Activated CD4-positive, alpha-beta T cell treated with anti-CD3 and anti-CD28 coated beads, Interleukin-2, Interleukin-4, amounts not matched to agents 100 ng/mL and 50 ng/mL, durations not matched to agents 16 hours and 8 hours (primary cell): ENCODE measurements around the gene FADS6.
A peak's percentile ranks its signal among the peaks of the same experiment; 100 is the strongest.

Source experiments
- DNase-seq: peaks from one replicate; pipeline ENCODE4 v3.0.0-alpha.2; 2020; ENCODE audit warnings: low spot score

FADS6 gene

DNA sequence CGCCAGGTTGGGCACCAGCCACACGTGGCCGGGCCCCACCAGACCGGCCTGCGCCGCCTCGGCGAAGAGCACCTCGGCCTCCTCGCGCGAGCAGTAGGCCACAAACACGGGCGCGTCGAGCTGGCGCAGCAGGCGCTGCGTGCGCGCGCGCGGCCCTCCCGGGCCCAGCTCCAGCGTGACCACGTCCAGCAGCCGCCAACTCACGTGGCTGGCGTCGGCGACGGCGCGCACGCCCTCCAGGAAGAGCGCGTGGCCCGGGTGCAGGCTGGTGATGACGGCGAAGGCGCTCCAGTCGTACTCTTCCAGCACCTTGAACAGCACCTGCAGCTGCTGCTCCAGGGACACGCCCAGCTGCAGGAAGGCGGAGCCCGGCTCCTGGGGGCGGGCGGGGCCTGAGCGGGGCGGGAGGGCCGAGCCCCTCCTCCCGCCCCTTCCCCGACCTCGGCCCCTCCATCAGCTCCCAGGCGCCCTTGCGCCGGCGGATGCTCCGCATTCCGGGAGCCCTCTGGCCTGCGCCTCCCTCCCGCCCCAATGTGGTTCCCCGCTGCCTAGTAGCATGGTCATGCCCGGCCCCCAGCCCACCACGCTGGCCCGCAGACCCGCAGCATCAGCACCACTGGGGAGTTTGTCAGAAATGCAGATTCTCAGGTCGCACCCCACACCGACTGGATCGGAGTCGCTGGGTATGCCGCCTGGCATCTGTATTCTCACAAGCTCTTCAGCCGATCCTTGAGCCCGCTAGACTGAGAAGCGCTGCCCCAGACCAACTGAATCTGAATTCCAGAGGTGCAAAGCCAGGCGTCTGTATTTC, 41.0 kb downstream of the FADS6 start:
- peak; percentile 62 for DNase-seq

DNA sequence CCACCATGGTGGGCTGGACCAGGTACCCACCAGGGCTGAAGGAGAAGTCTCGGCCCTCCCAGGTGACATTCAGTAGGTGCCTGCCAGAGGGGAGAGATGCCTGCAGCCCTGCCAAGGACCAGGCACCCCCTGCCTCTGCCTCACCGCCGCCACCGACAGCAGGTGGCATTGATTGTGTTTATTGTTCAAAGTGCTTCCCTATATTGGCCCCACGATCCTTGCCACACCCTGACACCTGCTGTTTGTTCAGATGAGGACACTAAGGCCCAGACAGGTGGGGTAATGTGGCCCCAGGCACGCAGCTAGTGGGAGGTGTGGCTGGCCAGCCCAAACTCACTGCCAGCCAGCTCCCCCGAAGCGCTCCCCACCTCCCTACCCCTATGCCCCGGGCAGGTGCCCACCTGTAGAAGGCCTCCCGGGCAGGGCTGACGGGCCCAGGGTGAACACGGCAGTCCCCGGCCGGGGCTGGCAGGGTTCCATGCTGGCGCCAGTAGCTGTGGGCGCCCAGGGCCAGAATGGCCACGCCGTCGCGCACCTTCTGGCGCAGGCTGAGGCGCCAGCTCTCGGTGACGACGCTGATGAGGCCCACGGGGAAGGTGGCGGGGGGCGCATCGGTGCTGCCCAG, 41.7 kb downstream of the FADS6 start:
- DNase-seq = no peak

DNA sequence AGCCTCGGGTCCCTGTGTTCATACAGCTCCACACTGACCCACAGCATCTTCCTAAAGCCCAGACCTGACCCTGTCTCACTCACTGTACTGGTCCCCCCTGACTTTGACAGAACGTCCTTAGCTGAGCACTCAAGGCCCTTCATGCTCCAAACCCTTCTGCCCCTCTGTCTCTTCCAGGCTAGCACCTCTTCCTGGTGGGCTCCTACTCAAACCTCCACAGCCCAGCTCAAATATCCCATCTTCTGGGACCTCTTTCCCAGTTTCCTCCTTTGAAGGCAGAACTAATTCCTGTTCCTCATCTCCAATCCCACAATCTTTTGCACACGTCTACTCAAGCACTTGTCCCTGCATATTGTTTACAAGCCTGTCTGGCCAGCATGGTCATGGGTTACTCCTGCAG, 42.5 kb downstream of the FADS6 start:
- DNase-seq = no peak

DNA sequence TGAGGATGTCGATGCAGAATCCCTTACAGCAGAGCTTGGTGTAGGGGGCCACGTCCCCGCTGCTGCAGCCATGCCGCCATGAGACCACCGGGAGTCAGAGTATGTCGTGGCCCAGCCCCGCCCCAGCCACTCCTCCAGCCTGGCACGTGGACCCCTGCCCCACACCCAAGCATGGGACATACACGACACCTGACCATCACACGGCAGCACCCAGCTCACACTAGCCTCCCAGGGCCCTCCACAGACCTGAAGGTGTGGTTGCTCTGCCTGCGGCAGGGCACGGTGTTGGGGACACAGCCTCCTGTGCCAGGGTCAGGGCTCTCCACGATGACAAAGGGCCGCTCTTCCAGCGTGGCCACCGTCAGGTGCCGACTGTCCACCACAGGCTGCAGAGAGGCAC, 43.1 kb downstream of the FADS6 start:
- no peak for DNase-seq

DNA sequence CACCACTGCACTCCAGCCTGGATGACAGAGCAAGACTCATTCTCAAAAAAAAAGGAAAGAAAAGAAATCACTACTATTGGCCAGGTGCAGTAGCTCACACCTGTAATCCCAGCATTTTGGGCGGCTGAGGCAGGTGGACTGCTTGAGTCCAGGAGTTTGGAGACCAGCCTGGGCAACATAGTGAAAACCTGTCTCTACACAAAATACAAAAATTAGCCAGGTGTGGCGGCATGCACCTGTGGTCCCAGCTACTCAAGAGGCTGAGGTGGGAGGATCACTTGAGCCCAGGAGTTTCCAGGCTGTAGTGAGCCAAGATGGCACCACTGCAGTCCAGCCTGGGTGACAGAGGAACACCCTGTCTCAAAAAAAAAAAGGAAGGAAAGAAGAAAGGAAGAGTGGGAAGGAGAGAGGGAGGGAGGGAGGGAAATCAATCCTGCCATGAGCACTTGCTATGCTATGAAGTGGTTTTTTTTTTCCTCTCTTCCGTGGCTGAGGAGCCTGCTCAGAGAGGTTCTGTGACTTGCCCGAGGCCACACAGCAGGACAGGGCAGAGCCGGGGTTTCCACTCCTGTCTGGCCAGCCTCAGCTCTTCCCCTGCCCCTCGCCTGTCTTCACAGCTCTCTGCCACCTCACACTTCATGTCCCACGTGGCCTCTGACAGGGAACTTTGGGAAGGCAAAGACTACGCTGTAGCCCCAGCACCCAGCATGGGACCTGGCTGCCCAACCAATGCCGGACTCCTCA, 44.6 kb downstream of the FADS6 start:
- no peak for DNase-seq

DNA sequence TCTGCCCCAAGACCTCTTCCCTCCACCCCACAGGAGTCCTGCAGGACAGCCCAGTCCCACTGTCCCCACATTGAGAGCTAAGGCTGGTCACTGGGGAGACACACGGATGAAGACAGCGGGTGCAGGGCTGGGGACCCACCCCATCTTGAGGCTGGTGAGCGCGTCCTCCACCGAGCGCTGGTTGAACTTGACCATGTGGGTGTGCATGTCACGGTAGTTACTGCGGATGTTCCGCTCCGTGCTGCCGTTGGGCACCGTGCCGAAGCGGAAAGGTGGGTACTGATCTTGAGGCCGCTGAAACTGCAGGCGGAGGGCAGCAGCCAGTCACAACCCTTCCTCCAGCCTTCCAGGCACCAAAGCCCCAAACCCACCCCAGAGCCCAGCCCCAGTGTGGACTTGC, 46.8 kb downstream of the FADS6 start:
- no peak for DNase-seq

DNA sequence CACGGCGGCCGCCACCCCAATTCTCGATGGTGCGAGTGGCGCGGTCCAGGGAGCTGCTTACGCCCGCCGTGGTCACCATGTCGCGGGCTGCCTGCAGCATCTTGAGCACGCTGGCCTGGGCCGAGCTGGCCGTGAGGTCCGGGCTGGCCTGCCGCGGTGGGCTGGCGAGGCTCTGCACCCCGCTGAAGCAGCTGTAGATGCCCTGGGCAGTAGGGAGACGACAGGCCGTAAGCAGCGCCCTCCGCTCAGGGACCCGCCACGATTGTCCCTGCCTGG, 50.1 kb downstream of the FADS6 start:
- DNase-seq = no peak

DNA sequence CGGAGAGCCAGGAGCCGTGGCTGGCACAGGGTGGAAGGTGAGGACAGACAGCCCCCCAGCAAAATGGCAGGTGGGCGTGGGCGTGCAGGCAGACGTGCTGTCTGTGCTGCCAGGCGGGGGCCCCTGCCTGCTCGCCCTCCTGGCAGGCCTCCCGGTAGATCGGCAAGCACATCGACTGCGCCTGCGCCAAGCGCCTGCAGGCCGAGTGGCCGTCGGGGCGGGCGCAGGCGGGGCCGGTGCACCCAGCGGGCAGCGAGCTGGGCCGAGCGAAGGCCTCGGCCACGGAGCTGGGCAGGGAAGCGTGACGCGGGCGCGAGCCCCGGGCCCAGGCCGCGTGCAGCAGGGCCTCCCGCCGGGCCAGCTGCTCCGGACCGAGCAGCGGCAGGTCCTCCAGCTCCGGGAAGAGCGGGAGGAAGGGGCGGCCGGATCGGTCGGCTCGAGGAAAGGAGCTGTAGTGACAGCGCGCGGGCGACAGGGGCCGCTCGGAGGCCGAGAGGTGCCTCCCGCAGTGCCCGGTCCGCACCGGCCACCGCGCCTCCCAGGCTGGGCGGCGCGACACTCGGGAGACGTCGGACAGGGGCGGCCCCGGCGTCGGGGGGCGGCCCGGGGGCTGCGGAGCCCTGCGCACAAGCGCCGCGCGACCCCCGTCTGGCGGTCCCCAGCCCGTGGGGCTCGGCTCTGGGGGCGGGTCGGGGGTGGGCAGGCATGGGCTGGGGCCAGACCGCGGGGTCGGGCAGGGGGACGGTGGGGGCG, 50.7 kb downstream of the FADS6 start:
- no peak for DNase-seq

DNA sequence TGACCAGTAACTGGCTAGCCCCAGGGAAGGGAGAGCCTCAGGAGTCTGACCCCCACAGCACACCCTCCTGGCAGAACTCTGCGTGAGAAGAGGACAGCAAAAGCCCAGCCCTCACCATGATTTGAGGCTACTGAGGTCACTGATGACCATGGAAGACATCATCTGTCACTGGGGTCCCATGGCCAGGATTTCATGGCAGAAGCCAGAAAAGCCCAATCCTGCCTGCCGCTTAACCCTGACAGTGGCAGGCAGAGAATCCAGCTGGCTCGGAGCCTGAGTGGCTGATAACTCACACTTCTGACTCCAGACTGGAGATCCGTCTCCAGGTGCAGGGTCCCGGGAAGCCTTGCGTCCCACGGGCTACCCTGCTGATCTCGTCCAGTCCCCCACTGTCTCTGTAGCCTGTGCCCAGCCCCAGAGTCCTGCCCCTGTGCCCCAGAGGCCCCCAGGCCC, 51.3 kb downstream of the FADS6 start:
- no peak for DNase-seq

DNA sequence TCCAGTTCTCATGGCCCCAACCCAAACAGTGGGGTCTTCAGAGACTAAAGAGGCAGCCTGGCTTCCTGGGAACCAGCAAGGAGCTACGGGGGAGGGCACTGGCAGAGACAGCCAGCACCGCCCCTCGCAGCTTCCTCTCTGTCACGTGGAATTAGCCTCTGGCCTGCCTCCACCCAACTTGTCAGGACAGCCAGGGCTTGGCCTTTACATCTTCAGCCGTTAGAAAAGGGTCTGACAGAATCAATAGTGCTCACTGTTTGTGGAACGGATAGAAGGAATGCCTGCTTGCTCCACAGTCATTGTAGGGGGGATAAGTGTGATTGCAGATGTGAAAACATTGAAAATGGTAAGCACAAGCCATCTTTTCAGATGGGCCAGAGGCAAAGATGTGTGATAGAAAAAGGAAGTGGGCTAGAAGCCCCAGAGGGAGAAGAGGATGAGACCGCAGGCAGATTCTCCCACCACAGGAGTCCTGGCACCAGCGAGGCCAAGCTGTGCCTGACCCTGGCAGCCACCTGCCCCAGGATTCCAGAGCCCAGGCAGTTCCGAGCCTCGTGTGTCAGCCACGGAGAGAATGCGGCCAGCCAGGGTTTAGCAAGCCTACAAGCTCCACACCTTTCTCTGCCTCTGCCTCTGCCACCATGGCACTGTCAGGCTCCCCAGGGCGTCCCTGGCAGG, 52.3 kb downstream of the FADS6 start:
- DNase-seq = no peak

DNA sequence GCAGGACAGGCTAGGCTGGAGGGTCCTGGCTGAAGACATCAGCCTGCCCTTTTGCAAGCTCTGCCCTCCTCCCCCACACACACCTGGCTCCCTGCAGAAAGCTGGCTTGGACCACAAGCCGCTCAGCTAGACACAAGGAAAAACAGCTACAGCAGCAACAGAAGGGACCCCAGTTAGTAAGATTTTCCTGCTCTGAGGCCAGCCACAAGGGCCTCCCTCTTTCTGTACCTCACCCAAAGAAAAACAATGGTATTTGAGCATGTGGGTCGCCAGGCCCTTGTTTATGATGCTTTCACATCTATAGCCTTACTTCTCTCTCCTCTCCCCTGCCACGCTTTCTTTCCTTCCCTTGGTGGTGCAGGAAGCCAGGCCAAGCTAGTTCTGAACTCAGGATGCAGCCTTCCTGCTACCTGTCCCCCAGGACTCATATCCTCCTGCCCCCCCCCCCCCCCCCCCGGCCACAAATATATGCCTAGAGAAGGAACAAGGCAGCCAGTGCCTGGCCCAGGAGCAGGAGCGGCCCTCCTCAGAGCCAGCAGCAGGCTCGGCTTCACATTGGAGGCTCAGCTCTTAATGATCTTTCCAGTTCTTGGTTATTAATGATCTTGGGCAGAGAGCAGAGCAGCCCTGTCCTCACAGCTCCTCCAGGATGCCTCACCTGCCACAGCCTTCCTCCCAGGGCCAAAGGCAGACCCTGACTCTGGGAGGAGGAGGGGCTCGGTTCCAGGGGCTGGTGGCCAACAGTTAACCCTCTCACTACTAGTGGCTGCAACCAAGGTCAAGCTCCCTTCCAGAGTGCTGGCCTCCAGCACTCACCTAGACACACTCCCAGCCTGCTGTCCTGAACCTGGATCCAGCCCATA, 53.2 kb downstream of the FADS6 start:
- no peak for DNase-seq

DNA sequence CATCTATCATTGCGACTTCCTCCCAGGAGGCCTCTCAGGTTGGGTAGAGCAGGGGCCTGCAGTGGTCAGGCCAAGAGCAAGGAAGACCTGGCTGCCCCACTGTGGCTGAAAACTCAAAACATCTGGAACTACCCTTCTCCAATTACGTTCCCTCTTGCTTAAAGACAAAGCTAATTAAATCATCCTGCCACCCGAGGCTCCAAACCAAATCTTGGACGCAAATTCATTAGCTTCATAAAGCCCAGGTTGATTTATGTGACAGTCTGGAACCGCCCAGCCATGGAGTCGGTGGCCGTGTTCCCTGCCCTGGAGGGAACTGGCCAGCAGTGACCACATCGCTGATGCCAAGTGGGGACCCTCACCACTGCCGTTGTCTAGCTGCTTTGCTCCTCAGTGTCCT, 55.2 kb downstream of the FADS6 start:
- DNase-seq = no peak

DNA sequence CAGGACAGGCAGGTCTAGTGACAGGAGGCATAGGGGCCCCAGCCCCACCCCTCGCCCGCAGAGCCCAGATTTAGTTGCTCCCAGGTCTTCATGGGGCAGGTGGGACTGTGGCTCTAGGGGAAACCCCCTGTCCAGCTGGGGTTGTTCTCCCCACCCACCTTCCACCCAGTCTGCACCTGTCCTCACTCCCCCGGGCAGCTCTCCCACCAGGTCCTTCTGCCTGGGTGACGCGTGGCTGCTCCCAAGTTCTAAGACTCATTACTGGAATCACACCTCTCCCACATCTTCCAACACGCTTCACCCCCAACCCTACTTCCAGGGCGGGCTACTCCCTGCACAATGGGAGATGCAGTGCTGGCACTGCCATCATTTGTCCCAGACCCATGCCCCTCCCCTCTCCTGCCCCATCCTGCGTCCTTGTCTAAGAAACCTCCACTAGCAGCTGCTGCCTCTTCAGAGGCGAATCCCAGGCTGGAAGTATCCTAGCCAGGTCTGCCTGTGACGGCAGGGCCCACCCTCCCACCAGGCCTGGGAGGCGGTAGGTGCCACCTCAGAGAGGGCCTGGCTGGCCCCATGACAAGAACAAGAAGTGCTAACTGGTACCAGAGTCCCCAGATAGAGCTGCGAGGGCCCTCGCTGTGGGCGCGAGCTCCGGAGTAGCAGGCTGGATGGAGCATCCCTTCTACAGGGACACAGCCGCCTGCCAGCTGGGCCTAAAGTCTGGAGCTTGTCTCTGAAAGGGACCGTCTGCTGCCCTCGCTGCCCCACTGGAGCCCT, 56.6 kb downstream of the FADS6 start:
- DNase-seq = no peak

DNA sequence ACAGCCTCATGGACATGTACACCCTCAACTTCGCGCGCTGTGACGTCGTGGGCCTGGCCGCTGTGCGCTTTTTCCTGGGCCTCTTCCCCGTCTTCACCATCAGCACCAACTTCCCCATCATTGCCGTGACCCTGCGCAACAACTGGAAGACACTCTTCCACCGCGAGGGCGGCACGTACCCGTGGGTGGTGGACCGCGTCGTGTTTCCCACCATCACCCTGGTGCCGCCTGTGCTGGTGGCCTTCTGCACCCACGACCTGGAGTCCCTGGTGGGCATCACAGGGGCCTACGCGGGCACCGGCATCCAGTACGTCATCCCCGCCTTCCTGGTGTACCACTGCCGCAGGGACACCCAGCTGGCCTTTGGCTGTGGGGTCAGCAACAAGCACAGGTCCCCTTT, 57.2 kb downstream of the FADS6 start:
- DNase-seq = no peak

DNA sequence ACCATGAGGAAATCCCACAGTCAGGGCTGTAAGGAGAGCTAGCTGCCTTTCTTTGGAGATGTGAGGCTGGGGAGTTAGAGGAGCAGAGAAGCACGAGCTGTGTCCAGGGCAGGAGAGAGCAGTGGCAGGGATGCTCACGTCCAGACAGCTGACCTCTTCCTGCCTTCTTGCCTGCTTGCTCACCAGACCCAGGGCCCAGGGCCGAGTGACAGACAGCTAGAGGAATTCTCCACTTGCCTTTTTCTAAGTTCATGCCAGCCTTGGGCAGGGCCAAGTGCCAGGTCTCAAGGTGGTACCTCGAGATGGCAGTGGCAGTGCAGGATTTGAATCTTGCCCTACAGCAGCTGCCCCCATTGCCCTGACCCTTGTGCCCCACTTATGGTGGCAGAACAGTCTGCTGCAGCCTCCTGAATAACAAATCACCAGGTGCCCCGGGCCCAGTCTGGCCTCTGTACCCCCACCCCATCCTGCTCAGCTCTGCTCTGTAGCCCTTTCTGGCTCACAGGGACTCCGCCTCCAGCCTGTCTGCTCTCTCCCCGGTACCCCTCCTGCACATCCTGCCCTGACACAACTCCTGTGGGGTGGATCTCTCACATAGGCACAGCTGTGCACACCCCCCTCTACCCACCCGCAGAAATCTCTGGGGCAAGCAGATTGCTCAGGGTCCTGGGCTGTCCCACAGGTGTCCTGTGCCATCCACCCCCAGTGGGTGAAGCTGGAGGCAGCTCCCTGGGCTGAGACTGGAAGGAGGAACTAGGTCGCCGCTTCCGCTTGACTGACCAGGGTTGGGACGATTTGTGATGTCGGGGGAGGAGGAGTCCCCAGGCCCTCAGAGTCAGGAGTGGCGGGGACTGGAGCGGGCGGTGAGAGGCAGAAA, 59.7 kb downstream of the FADS6 start:
- no peak for DNase-seq

DNA sequence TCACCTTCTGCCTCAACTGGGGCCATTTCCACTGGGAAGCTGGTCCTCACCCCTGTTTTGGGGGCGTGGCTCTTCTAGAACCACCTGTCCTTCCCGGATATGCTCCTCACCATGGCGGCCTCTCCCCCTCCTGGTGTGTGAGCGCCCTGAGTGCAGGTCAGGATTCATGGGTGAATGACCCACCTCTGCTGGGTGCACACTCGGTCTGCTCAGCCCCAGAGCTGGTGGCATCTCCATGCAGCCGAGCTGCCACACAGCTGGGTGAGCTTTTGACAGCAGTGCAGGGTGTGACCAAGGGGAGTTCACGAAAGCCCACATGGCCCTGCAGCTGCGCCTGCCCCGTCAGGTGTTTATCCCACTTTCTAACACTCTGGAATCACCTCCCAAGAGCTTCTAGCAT, 61.0 kb downstream of the FADS6 start:
- no peak for DNase-seq

DNA sequence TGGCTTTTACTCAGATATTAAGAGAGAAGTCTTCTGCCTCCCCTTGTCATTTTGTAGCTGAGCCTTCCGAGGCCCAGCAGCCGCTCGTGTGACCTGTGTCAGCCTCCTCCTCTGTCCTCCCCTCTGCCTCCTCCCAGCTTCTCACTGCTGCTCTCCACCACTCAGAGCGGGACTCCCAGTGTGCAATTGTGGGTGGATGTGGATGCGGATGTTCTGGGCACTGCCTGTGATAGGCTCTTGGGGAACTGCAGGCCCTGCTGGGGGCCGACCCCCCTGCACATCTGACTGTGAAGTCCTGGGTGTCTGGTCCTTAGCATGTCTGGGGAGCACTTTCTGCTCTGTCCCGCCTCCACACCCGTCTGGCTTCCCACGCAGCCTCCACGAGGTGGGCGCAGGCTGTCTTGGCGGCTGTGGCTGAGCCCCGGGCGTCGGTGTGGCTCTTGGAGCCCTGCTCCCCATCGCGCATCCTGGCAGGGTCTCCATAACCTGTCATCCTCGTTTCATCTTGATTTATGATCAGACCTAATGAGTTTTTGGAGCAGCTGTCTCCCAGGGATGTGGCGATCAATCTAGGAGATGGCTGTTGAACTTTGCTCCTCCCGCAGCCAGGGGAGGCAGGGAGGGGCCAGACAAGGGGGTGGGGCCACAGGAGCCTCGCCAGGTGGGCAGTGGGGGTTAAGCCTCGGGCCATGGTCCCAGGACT, 61.8 kb downstream of the FADS6 start:
- no peak for DNase-seq

DNA sequence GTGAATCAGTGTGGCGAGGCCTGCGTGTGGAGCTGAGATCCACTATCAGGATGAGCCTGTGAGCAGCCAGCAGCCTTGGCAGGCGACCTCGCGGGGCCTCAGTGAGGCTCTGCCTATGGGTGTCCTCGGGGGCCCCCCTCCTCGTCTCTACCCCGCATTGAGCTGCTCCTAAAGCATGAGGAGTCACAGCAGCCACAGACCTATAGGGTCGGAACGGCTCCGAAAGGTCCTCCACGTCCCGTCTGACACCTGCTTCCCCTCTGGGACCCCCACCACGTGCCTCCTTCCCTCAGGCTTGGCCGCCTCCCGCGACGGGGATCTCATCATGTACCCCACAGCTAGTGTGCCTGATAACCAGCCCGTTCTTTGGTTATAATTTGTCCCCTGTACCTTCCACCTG, 62.6 kb downstream of the FADS6 start:
- no peak for DNase-seq

DNA sequence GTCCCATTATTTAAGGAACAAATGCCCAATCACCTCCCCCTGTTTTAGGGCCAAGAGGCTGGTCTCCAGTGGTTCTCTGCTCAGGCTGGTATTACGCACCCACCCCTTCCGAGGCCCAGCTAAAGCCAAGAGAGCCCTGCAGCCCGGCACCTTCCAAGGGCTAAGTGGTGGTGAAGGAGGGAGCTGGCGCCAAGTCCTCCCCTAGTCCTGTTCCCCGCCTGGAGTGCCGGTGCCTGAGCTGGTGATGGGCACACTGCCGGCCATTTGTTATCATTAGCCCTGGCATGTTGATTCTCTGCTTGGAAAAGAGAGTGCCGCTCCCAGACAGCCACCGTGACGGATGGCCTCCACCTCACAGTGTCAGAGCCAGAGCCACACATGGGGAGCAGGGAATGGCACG, 65.6 kb downstream of the FADS6 start:
- no peak for DNase-seq
